ENCODE results near the gene BMS1. TPM values are rescaled to one million over a fixed set of nuclear protein-coding genes. Genes with fewer than 3 reads are reported as not detected.

The BMS1 gene
- total and polyA plus RNA-seq, 2 of the 8 experiments (the other 6 are each of a cell fraction or from before 2014, with no cell fraction given) = 3.7 to 34.6 TPM

- TF ChIP-seq CHD7 (IDR thresholded peaks at IDR 0.05; ENCODE audit: insufficient replicate concordance, low read length) = no peak
- TF ChIP-seq TAF1 (IDR thresholded peaks at IDR 0.05; ENCODE audit: low read depth, low read length) = no peak
- TF ChIP-seq RXRA (IDR thresholded peaks at IDR 0.05; ENCODE audit: insufficient read depth, low read depth, low read length) = no peak
- TF ChIP-seq POLR2AphosphoS5 (IDR thresholded peaks at IDR 0.05; ENCODE audit: low read depth, low read length) = no peak
- no peak for TF ChIP-seq CBX8 (IDR thresholded peaks at IDR 0.05; ENCODE audit: borderline replicate concordance, low read depth, low read length)
Observed at GRCh38 chr10:42874713-42875387, 92.3 kb downstream of the BMS1 start (continued).
